IMR-90 (cell line): Measurements from ENCODE around the gene WRAP73. TPM values are rescaled to one million over a fixed set of nuclear protein-coding genes. Genes with fewer than 3 reads are reported as not detected.

Experiments used
- ATAC-seq: fragments of 200-7000 bp; cut with Tn5 transposase; 2 replicates; pipeline ENCODE4 v1.9.1; 2020; ENCODE audit warnings: low read depth, mild to moderate bottlenecking, moderate library complexity
- BruUV-seq: library from RNA; stranded (reverse); fragments of 400-500 nt; replicated peaks from 2 replicates; lab custom pipeline; 2021; lab: Mats Ljungman, UMichigan
- CTCF ChIA-PET: fragments of 300-600 bp; formaldehyde crosslinking; extraction: SDS; loops from one replicate; lab custom pipeline; 2021; ENCODE audit warnings: antibody characterized with exemption; lab: Yijun Ruan, JAX
- POLR2A ChIA-PET: fragments of 300-600 bp; sonication (Branson Sonifier 250); formaldehyde crosslinking; loops from one replicate; lab custom pipeline; 2022; ENCODE audit warnings: antibody characterized with exemption; ENCODE audit not compliant: unreplicated experiment; lab: Charles Lee
- DNase-seq: peaks from one replicate; pipeline ENCODE4 v3.0.0; 2013
- H2AFZ ChIP-seq: replicated peaks from 2 replicates; pipeline ENCODE3; 2013; ENCODE audit warnings: low read length, mild to moderate bottlenecking; ENCODE audit not compliant: poor library complexity
- H2AK5ac ChIP-seq: 2 replicates; pipeline ENCODE4 v1.6.1; 2013; ENCODE audit warnings: low read depth, low read length, inconsistent platforms
- H2AK9ac ChIP-seq: replicated peaks from 2 replicates; pipeline ENCODE3; 2013; ENCODE audit warnings: mild to moderate bottlenecking, low read depth, low read length, moderate library complexity; ENCODE audit not compliant: poor library complexity
- H2BK120ac ChIP-seq: 2 replicates; pipeline ENCODE4 v1.6.1; 2013; ENCODE audit warnings: low read depth, low read length, inconsistent platforms
- H2BK15ac ChIP-seq: 3 replicates; pipeline ENCODE4 v1.6.1; 2013; ENCODE audit warnings: low read depth, low read length, inconsistent platforms
- H2BK20ac ChIP-seq: 2 replicates; pipeline ENCODE4 v1.6.1; 2013; ENCODE audit warnings: low read depth, mild to moderate bottlenecking, inconsistent platforms, low read length, moderate library complexity
- H2BK5ac ChIP-seq: 2 replicates; pipeline ENCODE4 v1.6.1; 2013; ENCODE audit warnings: mild to moderate bottlenecking, low read depth, low read length, inconsistent platforms; ENCODE audit not compliant: poor library complexity, severe bottlenecking
- H3K14ac ChIP-seq: replicated peaks from 2 replicates; pipeline ENCODE4 v1.6.1; 2013; ENCODE audit warnings: low read depth, low read length, inconsistent platforms
- H3K18ac ChIP-seq: 2 replicates; pipeline ENCODE4 v1.6.1; 2013; ENCODE audit warnings: low read depth, low read length, control low read depth
- H3K23ac ChIP-seq: 2 replicates; pipeline ENCODE4 v1.6.1; 2013; ENCODE audit warnings: low read depth, low read length, inconsistent platforms
- H3K27ac ChIP-seq: 2 replicates; pipeline ENCODE4 v1.5.1; 2013; ENCODE audit warnings: mild to moderate bottlenecking, control low read depth, low read length; ENCODE audit not compliant: insufficient read depth
- H3K27me3 ChIP-seq: 2 replicates; pipeline ENCODE4 v1.6.1; 2013; ENCODE audit warnings: low read length; ENCODE audit not compliant: control insufficient read depth, insufficient read depth
- H3K36me3 ChIP-seq: 2 replicates; pipeline ENCODE4 v1.6.1; 2013; ENCODE audit warnings: low read length, mixed read lengths; ENCODE audit not compliant: control insufficient read depth, insufficient read depth
- H3K4ac ChIP-seq: 2 replicates; pipeline ENCODE4 v1.6.1; 2013; ENCODE audit warnings: low read depth, low read length, inconsistent platforms
- H3K4me1 ChIP-seq: 2 replicates; pipeline ENCODE4 v1.6.1; 2013; ENCODE audit warnings: low read length, mixed read lengths; ENCODE audit not compliant: control insufficient read depth, insufficient read depth
- H3K4me2 ChIP-seq: 2 replicates; pipeline ENCODE4 v1.6.1; 2013; ENCODE audit warnings: low read depth, mild to moderate bottlenecking, control low read depth, low read length, moderate library complexity
- H3K4me3 ChIP-seq: 2 replicates; pipeline ENCODE4 v1.5.1; 2013; ENCODE audit warnings: low read depth, mild to moderate bottlenecking, control low read depth, low read length, moderate library complexity; ENCODE audit not compliant: insufficient read depth
- H3K56ac ChIP-seq: 2 replicates; pipeline ENCODE4 v1.6.1; 2013; ENCODE audit warnings: low read length, inconsistent platforms; ENCODE audit not compliant: insufficient read depth; ENCODE audit errors: extremely low read depth
- H3K79me1 ChIP-seq, 2 experiments: 2 replicates each; pipeline ENCODE4 v1.6.1; 2013; ENCODE audit warnings: low read length in 2 of 2, inconsistent platforms in 1 of 2, low read depth in 1 of 2
- H3K9ac ChIP-seq: 2 replicates; pipeline ENCODE4 v1.6.1; 2013; ENCODE audit warnings: low read depth, low read length, control low read depth
- H3K9me1 ChIP-seq: 2 replicates; pipeline ENCODE4 v1.6.1; 2013; ENCODE audit warnings: low read length, inconsistent platforms; ENCODE audit not compliant: insufficient read depth
- H3K9me3 ChIP-seq: 2 replicates; pipeline ENCODE4 v1.6.1; 2013; ENCODE audit warnings: low read length; ENCODE audit not compliant: control insufficient read depth, insufficient read depth
- H4K20me1 ChIP-seq: 2 replicates; pipeline ENCODE4 v1.6.1; 2013; ENCODE audit warnings: low read length, inconsistent platforms; ENCODE audit not compliant: insufficient read depth
- H4K5ac ChIP-seq: 2 replicates; pipeline ENCODE4 v1.6.1; 2013; ENCODE audit warnings: mild to moderate bottlenecking, low read depth, low read length, control low read depth
- H4K8ac ChIP-seq, 2 experiments: 2 replicates each; pipeline ENCODE4 v1.6.1; 2013; ENCODE audit warnings: low read depth in 2 of 2, low read length in 2 of 2, control low read depth in 1 of 2, inconsistent platforms in 1 of 2
- H4K91ac ChIP-seq: 2 replicates; pipeline ENCODE4 v1.6.1; 2013; ENCODE audit warnings: low read depth, low read length, inconsistent platforms; ENCODE audit not compliant: insufficient read depth
- CEBPB ChIP-seq: IDR thresholded peaks from 2 replicates; pipeline ENCODE4 v1.6.1; 2012; ENCODE audit warnings: low read depth, low read length, improper control_type of control experiment
- CHD1 ChIP-seq: IDR thresholded peaks from 2 replicates; pipeline ENCODE4 v1.6.1; 2012; ENCODE audit warnings: low read depth, low read length, improper control_type of control experiment
- ELK1 ChIP-seq: fragments of 150-350 bp; IDR thresholded peaks from 2 replicates; pipeline ENCODE4 v1.6.1; 2016; ENCODE audit warnings: low read depth, mild to moderate bottlenecking, low read length, moderate library complexity, borderline replicate concordance
- FOS ChIP-seq: fragments of 150-350 bp; IDR thresholded peaks from 2 replicates; pipeline ENCODE4 v1.6.1; 2016; ENCODE audit warnings: low read depth, low read length
- POLR2A ChIP-seq: IDR thresholded peaks from 2 replicates; pipeline ENCODE4 v1.6.1; 2012; ENCODE audit warnings: mild to moderate bottlenecking, low read depth, low read length
- SMC3 ChIP-seq: fragments of 150-350 bp; IDR thresholded peaks from 2 replicates; pipeline ENCODE4 v1.6.1; 2016; ENCODE audit warnings: low read depth, mild to moderate bottlenecking, antibody characterized with exemption, low read length, moderate library complexity
- WGBS, 2 experiments: methylation state at CpG; one replicate each; pipeline versions ENCODE4 v1.1.5 to v1.1.7; 2013; ENCODE audit warnings: missing lambda C conversion rate in 2 of 2; ENCODE audit not compliant: insufficient read length in 1 of 2; ENCODE audit errors: extremely low coverage in 2 of 2; 5-methylcytosine and 5-hydroxymethylcytosine counted together
- dilution Hi-C: fragments of 300-500 bp; cut with HindIII; formaldehyde crosslinking; loops from one replicate; pipeline ENCODE4 v1.14.3; 2018; ENCODE audit warnings: low sequenced_read_pairs; ENCODE audit not compliant: unreplicated experiment
- in situ Hi-C: fragments of 300-500 bp; cut with MboI; formaldehyde crosslinking; loops from 3 replicates; pipeline ENCODE4 v1.14.3; 2019; ENCODE audit warnings: low sequenced_read_pairs, inconsistent platforms, mixed read lengths
- intact Hi-C: fragments of 100-400 bp; cut with micrococcal nuclease; formaldehyde crosslinking; loops from 2 replicates; pipeline ENCODE4 v1.10.0; 2022
- polyA plus RNA-seq, 3 experiments: library from polyadenylated mRNA; depleted of rRNA; stranded (reverse); fragments of >200 nt; gene quantifications; 2 replicates each; pipeline ENCODE4 v1.2.3, GENCODE V29; 2012; ENCODE audit warnings: low replicate concordance in 1 of 3
- total RNA-seq: library from RNA; depleted of rRNA; stranded (reverse); fragments of >200 nt; gene quantifications from 2 replicates; pipeline ENCODE4 v1.2.3, GENCODE V29; 2012

Gene WRAP73
- total and polyA plus RNA-seq, 2 of the 4 experiments (the other 2 are of a cell fraction), result 10.8 to 23.6 TPM

GRCh38 chr1:3681231-3681897, 31.5 kb upstream of the WRAP73 start:
- H3K4me3 ChIP-seq, result no peak overlapping the region
- dilution Hi-C loops, result no loop called here
- H3K56ac ChIP-seq, result no peak overlapping the region
- H3K79me1 ChIP-seq, result no peaks in the 10 kb centered on the region
- H4K8ac ChIP-seq, result no peak overlapping the region
- no peaks in the 10 kb centered on the region for H4K20me1 ChIP-seq
- intact Hi-C loops, result no loop called here
- no peak overlapping the region for H3K27ac ChIP-seq
- no peaks in the 10 kb centered on the region for H3K9me1 ChIP-seq
- H2AFZ ChIP-seq, result no peak overlapping the region
- no peaks in the 10 kb centered on the region for H3K9me3 ChIP-seq
- no peak overlapping the region for H3K4ac ChIP-seq
- BruUV-seq, result no TSS peak
- no peak overlapping the region for H4K91ac ChIP-seq
- H3K9ac ChIP-seq, result no peak overlapping the region
- CTCF ChIA-PET, result no interaction called here
- no peaks in the 10 kb centered on the region for H3K4me1 ChIP-seq
- no peak overlapping the region for H3K18ac ChIP-seq
- peaks cover 9% of the 10 kb centered on the region; the same call in 1 of the 2 replicates for H3K27me3 ChIP-seq
- ATAC-seq (no peak), DNase-seq (no peak)
- POLR2A ChIA-PET, result no interaction called here
- 83% methylated on average over 5 of the region's 19 CpGs; no CpG with 5 or more reads in 1 of the 2 experiments for WGBS, 2 experiments
- H3K4me2 ChIP-seq, result no peak overlapping the region
- no peak overlapping the region for H2BK15ac ChIP-seq
- H4K5ac ChIP-seq, result no peak overlapping the region
- TF ChIP-seq FOS, result no peak
- no peak for TF ChIP-seq CEBPB
- TF ChIP-seq SMC3, result no peak
- no peak for TF ChIP-seq CHD1
- no peak for TF ChIP-seq POLR2A
- no peak for TF ChIP-seq ELK1
- H3K23ac ChIP-seq, result no peak overlapping the region
- H2BK5ac ChIP-seq, result no peak overlapping the region
- H2BK20ac ChIP-seq, result no peak overlapping the region
- no peak overlapping the region for H2AK9ac ChIP-seq
- in situ Hi-C loops, result no loop called here
- no peaks in the 10 kb centered on the region for H3K36me3 ChIP-seq
- H2AK5ac ChIP-seq, result no peak overlapping the region
- H2BK120ac ChIP-seq, result no peak overlapping the region
- H3K14ac ChIP-seq, result no peak overlapping the region
